ENCODE measurements around the gene VASH1. TPM values are rescaled to one million over a fixed set of nuclear protein-coding genes. Genes with fewer than 3 reads are reported as not detected.

VASH1 gene
- total and polyA plus RNA-seq, 2 donors from 2014 or later: 4.1 to 14.7 TPM

- Histone ChIP-seq H3K4me1 (ENCODE audit: control insufficient read depth in 2 of 3, insufficient read depth in 2 of 3, low read depth in 1 of 3, low read length in 3 of 3) (no peaks in the 10 kb centered on the region), H3K27me3 (ENCODE audit: control insufficient read depth, insufficient read depth, low read length) (no peaks in the 10 kb centered on the region), H3K27ac (ENCODE audit: low read depth in 2 of 2, low read length in 2 of 2) (no peak within 1 kb of the TSS), H3K9me3 (ENCODE audit: control insufficient read depth in 2 of 3, insufficient read depth in 1 of 3, low read length in 3 of 3) (no peaks in the 10 kb centered on the region), H3K9ac (ENCODE audit: low read length in 3 of 3) (no peak within 1 kb of the TSS), H3K4me3 (ENCODE audit: low read length in 3 of 3) (no peak within 1 kb of the TSS), H3K36me3 (ENCODE audit: control insufficient read depth in 2 of 3, insufficient read depth in 3 of 3, low read length in 3 of 3) (no peaks in the 10 kb centered on the region)
- TF ChIP-seq CTCF (IDR thresholded peaks at IDR 0.05; ENCODE audit: borderline replicate concordance, extremely low read depth, insufficient read depth): no peak
- intact Hi-C loops (cut with DNase I): no loop called here
- FAIRE-seq: no peak
- DNase-seq: no peak
Observed at GRCh38 chr14:76826122-76826521, 64.9 kb downstream of the VASH1 start, which contains the start of gene LRRC74A. Gene LRRC74A (plus strand): TSS chr14:76826408. CDS start chr14:76826698, 290 bp downstream.

- no peak overlapping the region for H3K27ac ChIP-seq (ENCODE audit: low read depth in 2 of 2, low read length in 2 of 2)
- no peak for FAIRE-seq
Observed at GRCh38 chr14:76827696-76828296, 66.5 kb downstream of the VASH1 start.

GRCh38 chr14:76828339-76829012 is 67.2 kb downstream of the VASH1 start:
- H3K9ac ChIP-seq (ENCODE audit: low read length in 3 of 3): peak overlapping the region in 1 of 3 donors; percentile 5
- FAIRE-seq: no peak
- no peak for TF ChIP-seq CTCF (IDR thresholded peaks at IDR 0.05; ENCODE audit: borderline replicate concordance, extremely low read depth, insufficient read depth)
- H3K4me1 ChIP-seq (ENCODE audit: control insufficient read depth in 2 of 3, insufficient read depth in 2 of 3, low read depth in 1 of 3, low read length in 3 of 3): no peaks in the 10 kb centered on the region
- H3K36me3 ChIP-seq (ENCODE audit: control insufficient read depth in 2 of 3, insufficient read depth in 3 of 3, low read length in 3 of 3): no peaks in the 10 kb centered on the region
- peak in 1 of 5 donors; percentile 24 for DNase-seq
- no peaks in the 10 kb centered on the region for H3K9me3 ChIP-seq (ENCODE audit: control insufficient read depth in 2 of 3, insufficient read depth in 1 of 3, low read length in 3 of 3)
- H3K27me3 ChIP-seq (ENCODE audit: control insufficient read depth, insufficient read depth, low read length): no peaks in the 10 kb centered on the region
- peak overlapping the region in 2 of 3 donors; percentile 27 to 32 for H3K4me3 ChIP-seq (ENCODE audit: low read length in 3 of 3)
- intact Hi-C loops (cut with DNase I): no loop called here
- no peak overlapping the region for H3K27ac ChIP-seq (ENCODE audit: low read depth in 2 of 2, low read length in 2 of 2)

More at GRCh38 chr14:76827696-76828296, 66.5 kb downstream of the VASH1 start:
- H3K9ac ChIP-seq (ENCODE audit: low read length in 3 of 3): peak overlapping the region in 1 of 3 donors; percentile 5
- intact Hi-C loops (cut with DNase I): no loop called here
- H3K9me3 ChIP-seq (ENCODE audit: control insufficient read depth in 2 of 3, insufficient read depth in 1 of 3, low read length in 3 of 3): no peaks in the 10 kb centered on the region
- H3K27me3 ChIP-seq (ENCODE audit: control insufficient read depth, insufficient read depth, low read length): no peaks in the 10 kb centered on the region
- TF ChIP-seq CTCF (IDR thresholded peaks at IDR 0.05; ENCODE audit: borderline replicate concordance, extremely low read depth, insufficient read depth): no peak
- H3K4me1 ChIP-seq (ENCODE audit: control insufficient read depth in 2 of 3, insufficient read depth in 2 of 3, low read depth in 1 of 3, low read length in 3 of 3): no peaks in the 10 kb centered on the region
- H3K36me3 ChIP-seq (ENCODE audit: control insufficient read depth in 2 of 3, insufficient read depth in 3 of 3, low read length in 3 of 3): no peaks in the 10 kb centered on the region
- no peak for DNase-seq
- peak overlapping the region in 2 of 3 donors; percentile 27 to 32 for H3K4me3 ChIP-seq (ENCODE audit: low read length in 3 of 3)

All from kidney (tissue), 14 donors.